Astrocyte (in vitro differentiated cells and primary cell): ENCODE measurements around the gene CRNN. TPM values are rescaled to one million over a fixed set of nuclear protein-coding genes. Genes with fewer than 3 reads are reported as not detected.

Source experiments
- DNase-seq: peaks from one replicate; pipeline ENCODE4 v3.0.0-alpha.2; 2010; ENCODE audit warnings: low read depth
- FAIRE-seq: peaks from 2 replicates; lab custom pipeline; 2011; peaks lifted over from hg19 to GRCh38; lab: Jason Lieb, UNC
- H2AFZ ChIP-seq: 2 replicates; pipeline ENCODE4 v1.6.0; 2012; ENCODE audit warnings: low read depth, low read length, inconsistent platforms
- H3K27ac ChIP-seq: 2 replicates; pipeline ENCODE4 v1.5.1; 2011; ENCODE audit warnings: low read depth, low read length, inconsistent platforms
- H3K27me3 ChIP-seq: 2 replicates; pipeline ENCODE4 v1.6.0; 2011; ENCODE audit warnings: low read length, inconsistent platforms; ENCODE audit not compliant: insufficient read depth
- H3K36me3 ChIP-seq: 2 replicates; pipeline ENCODE4 v1.5.1; 2011; ENCODE audit warnings: low read length, inconsistent platforms; ENCODE audit not compliant: insufficient read depth
- H3K4me1 ChIP-seq: 2 replicates; pipeline ENCODE4 v1.5.1; 2011; ENCODE audit warnings: low read length, inconsistent platforms; ENCODE audit not compliant: insufficient read depth
- H3K4me2 ChIP-seq: 2 replicates; pipeline ENCODE4 v1.6.0; 2012; ENCODE audit warnings: low read length, inconsistent platforms
- H3K4me3 ChIP-seq: 2 replicates; pipeline ENCODE4 v1.5.1; 2011; ENCODE audit warnings: low read depth, mild to moderate bottlenecking, low read length, inconsistent platforms; ENCODE audit not compliant: insufficient read depth
- H3K79me2 ChIP-seq: 2 replicates; pipeline ENCODE4 v1.6.0; 2012; ENCODE audit warnings: mild to moderate bottlenecking, low read length, inconsistent platforms; ENCODE audit not compliant: insufficient read depth
- H3K9ac ChIP-seq: 2 replicates; pipeline ENCODE4 v1.6.0; 2012; ENCODE audit warnings: mild to moderate bottlenecking, low read length, inconsistent platforms
- H3K9me3 ChIP-seq: 2 replicates; pipeline ENCODE4 v1.5.1; 2012; ENCODE audit warnings: low read depth, mild to moderate bottlenecking, low read length, inconsistent platforms; ENCODE audit not compliant: insufficient read depth
- H4K20me1 ChIP-seq: 2 replicates; pipeline ENCODE4 v1.6.0; 2012; ENCODE audit warnings: low read length, inconsistent platforms; ENCODE audit not compliant: insufficient read depth
- H3K27ac Mint-ChIP-seq: one replicate; pipeline ENCODE4 v1.8.0; 2021; ENCODE audit warnings: mild to moderate bottlenecking, mixed read lengths; ENCODE audit not compliant: unreplicated experiment
- H3K27me3 Mint-ChIP-seq: one replicate; pipeline ENCODE4 v1.8.0; 2021; ENCODE audit warnings: low read depth, mixed read lengths; ENCODE audit not compliant: unreplicated experiment
- H3K36me3 Mint-ChIP-seq: one replicate; pipeline ENCODE4 v1.8.0; 2021; ENCODE audit warnings: low read depth, mixed read lengths; ENCODE audit not compliant: unreplicated experiment
- H3K4me1 Mint-ChIP-seq: one replicate; pipeline ENCODE4 v1.8.0; 2021; ENCODE audit warnings: low read depth, mixed read lengths; ENCODE audit not compliant: unreplicated experiment
- H3K4me3 Mint-ChIP-seq: one replicate; pipeline ENCODE4 v1.8.0; 2021; ENCODE audit warnings: mild to moderate bottlenecking, moderate library complexity, mixed read lengths; ENCODE audit not compliant: unreplicated experiment
- H3K9me3 Mint-ChIP-seq: one replicate; pipeline ENCODE4 v1.8.0; 2021; ENCODE audit warnings: mild to moderate bottlenecking, mixed read lengths; ENCODE audit not compliant: unreplicated experiment
- EZH2 ChIP-seq: IDR thresholded peaks from 2 replicates; pipeline ENCODE4 v1.6.1; 2012; ENCODE audit warnings: mild to moderate bottlenecking, low read length, inconsistent platforms; ENCODE audit not compliant: insufficient read depth
- total RNA-seq: library from RNA; stranded (reverse); gene quantifications from 2 replicates; pipeline ENCODE4 v1.2.1, GENCODE V29; 2021
- TF ChIP-seq, protein P1 (sequence below): IDR thresholded peaks from 2 replicates; pipeline ENCODE4 v1.5.1; 2011; ENCODE audit warnings: low read depth, mild to moderate bottlenecking, inconsistent platforms, low read length, moderate library complexity; ENCODE audit not compliant: insufficient read depth

Gene CRNN
- total RNA-seq, 1 donor from 2014 or later = not detected

DNA sequence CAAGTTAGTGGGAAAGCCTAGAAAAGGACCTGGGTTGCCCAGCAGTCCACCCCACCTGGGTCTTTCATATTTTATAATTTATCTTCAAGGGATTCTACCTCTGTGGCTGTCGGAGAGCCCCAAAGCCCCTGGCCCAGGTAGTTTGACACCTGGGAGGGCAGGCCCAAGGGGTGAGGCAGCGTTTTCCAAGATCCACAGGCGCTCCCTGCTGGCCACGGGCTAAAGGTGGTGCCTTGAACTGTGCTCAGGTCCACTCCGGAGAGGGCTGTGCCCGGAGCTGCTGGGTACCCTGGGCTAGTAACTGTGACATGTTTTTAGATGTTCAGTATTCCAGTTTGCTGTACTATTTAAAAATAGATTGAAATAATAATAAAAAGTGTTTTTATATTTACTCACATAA lies 37.2 kb upstream of the CRNN start:
- Histone ChIP-seq H3K9ac (no peak overlapping the region), H3K36me3 (no peaks in the 10 kb centered on the region), H3K9me3 (no peaks in the 10 kb centered on the region), H2AFZ (no peak overlapping the region), H3K4me1 (no peaks in the 10 kb centered on the region), H3K79me2 (no peaks in the 10 kb centered on the region), H3K4me3 (no peak overlapping the region), H3K4me2 (no peak overlapping the region), H4K20me1 (no peaks in the 10 kb centered on the region), H3K27ac (no peak overlapping the region), H3K27me3 (peaks cover 2% of the 10 kb centered on the region)
- TF ChIP-seq EZH2 = no peak
- TF ChIP-seq, protein P1, sequence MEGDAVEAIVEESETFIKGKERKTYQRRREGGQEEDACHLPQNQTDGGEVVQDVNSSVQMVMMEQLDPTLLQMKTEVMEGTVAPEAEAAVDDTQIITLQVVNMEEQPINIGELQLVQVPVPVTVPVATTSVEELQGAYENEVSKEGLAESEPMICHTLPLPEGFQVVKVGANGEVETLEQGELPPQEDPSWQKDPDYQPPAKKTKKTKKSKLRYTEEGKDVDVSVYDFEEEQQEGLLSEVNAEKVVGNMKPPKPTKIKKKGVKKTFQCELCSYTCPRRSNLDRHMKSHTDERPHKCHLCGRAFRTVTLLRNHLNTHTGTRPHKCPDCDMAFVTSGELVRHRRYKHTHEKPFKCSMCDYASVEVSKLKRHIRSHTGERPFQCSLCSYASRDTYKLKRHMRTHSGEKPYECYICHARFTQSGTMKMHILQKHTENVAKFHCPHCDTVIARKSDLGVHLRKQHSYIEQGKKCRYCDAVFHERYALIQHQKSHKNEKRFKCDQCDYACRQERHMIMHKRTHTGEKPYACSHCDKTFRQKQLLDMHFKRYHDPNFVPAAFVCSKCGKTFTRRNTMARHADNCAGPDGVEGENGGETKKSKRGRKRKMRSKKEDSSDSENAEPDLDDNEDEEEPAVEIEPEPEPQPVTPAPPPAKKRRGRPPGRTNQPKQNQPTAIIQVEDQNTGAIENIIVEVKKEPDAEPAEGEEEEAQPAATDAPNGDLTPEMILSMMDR = no peak
- no peak overlapping the region for H3K27ac Mint-ChIP-seq
- no peak for FAIRE-seq
- H3K4me3 Mint-ChIP-seq = no peak overlapping the region
- no peak for DNase-seq
- H3K36me3 Mint-ChIP-seq = no peaks in the 10 kb centered on the region
- no peaks in the 10 kb centered on the region for H3K9me3 Mint-ChIP-seq
- peaks cover 6% of the 10 kb centered on the region for H3K27me3 Mint-ChIP-seq
- no peaks in the 10 kb centered on the region for H3K4me1 Mint-ChIP-seq

DNA sequence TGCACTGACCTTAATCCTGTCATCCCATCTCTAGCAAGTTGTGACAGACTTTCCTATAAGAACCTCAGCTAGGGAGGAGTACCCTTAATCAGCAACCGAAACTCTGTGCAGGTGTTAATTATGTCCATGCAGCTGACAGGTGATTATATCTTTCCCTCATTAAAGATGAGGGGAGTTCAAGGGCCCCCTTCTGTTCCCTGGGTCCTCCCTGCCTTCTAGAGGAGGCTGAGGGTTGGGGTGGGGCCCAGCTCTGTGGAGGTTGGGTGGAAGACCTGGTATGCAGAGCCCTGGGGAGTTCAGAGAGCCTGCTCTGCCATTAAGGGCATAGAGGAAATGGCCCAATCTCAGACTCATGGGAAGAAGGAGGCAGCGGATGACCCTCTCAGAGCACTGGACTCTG lies 35.6 kb upstream of the CRNN start:
- TF ChIP-seq EZH2 = no peak
- TF ChIP-seq, protein P1 = no peak
- Histone ChIP-seq H3K27ac (no peak overlapping the region), H3K36me3 (no peaks in the 10 kb centered on the region), H3K4me2 (no peak overlapping the region), H2AFZ (no peak overlapping the region), H3K4me1 (no peaks in the 10 kb centered on the region), H4K20me1 (no peaks in the 10 kb centered on the region), H3K4me3 (no peak overlapping the region), H3K27me3 (no peaks in the 10 kb centered on the region), H3K79me2 (no peaks in the 10 kb centered on the region), H3K9me3 (no peaks in the 10 kb centered on the region), H3K9ac (no peak overlapping the region)
- H3K27me3 Mint-ChIP-seq = peaks cover 9% of the 10 kb centered on the region
- H3K27ac Mint-ChIP-seq = no peak overlapping the region
- no peak overlapping the region for H3K4me3 Mint-ChIP-seq
- H3K4me1 Mint-ChIP-seq = no peaks in the 10 kb centered on the region
- H3K36me3 Mint-ChIP-seq = no peaks in the 10 kb centered on the region
- DNase-seq = no peak
- H3K9me3 Mint-ChIP-seq = no peaks in the 10 kb centered on the region
- no peak for FAIRE-seq

DNA sequence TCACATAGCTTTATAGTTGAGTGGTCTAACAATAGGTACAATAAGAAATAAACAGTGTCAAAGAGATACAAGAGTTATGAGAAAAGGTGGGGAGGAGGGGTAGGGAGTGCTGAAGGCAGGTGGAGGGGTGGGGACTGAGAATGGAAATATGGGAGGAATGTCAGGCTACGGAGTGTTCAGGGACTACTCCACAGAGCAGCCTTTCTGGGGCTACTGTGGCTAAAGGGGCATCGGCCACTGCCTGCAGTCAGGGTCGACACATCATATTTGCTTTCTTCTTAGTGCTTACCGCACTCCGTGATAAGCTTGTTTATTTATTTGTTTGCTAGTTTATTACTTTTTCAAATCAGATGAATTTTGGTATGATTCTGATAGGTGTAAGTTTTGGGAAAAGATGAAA lies 34.4 kb upstream of the CRNN start:
- FAIRE-seq (no peak), DNase-seq (no peak)
- H3K4me2 ChIP-seq = no peak overlapping the region
- no peaks in the 10 kb centered on the region for H3K4me1 ChIP-seq
- no peak overlapping the region for H2AFZ ChIP-seq
- no peaks in the 10 kb centered on the region for H3K36me3 Mint-ChIP-seq
- peaks cover 9% of the 10 kb centered on the region for H3K27me3 Mint-ChIP-seq
- H3K27ac ChIP-seq = no peak overlapping the region
- no peak overlapping the region for H3K27ac Mint-ChIP-seq
- no peak overlapping the region for H3K4me3 ChIP-seq
- H3K79me2 ChIP-seq = no peaks in the 10 kb centered on the region
- no peaks in the 10 kb centered on the region for H3K9me3 Mint-ChIP-seq
- H3K9ac ChIP-seq = no peak overlapping the region
- no peaks in the 10 kb centered on the region for H3K4me1 Mint-ChIP-seq
- TF ChIP-seq, protein P1 = no peak
- TF ChIP-seq EZH2 = no peak
- H3K36me3 ChIP-seq = no peaks in the 10 kb centered on the region
- no peaks in the 10 kb centered on the region for H3K9me3 ChIP-seq
- H3K27me3 ChIP-seq = no peaks in the 10 kb centered on the region
- no peak overlapping the region for H3K4me3 Mint-ChIP-seq
- H4K20me1 ChIP-seq = no peaks in the 10 kb centered on the region
